Measurements from ENCODE around the gene HMGCS2. TPM values are rescaled to one million over a fixed set of nuclear protein-coding genes. Genes with fewer than 3 reads are reported as not detected.

Gene HMGCS2
- total RNA-seq, 2 experiments from 2014 or later = not detected

DNA sequence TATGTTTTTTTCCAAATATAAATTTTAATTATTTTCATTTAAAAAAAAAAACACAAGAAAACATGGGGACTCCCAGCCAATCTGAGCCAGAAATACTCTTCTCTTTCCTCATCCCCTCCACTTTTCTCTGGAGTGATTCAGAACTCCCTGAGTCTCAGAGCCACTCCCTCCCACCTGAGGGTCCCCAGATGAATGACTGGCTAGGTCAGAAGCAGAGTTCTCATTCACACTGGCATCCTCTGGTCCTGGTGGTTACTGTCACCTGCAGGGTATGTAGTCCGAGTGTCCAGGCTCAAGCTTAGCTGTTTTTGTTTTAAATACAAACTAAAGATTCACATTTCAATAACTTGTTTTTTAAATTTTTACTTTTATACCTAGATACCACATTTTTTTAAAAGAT is 6.3 kb downstream of the HMGCS2 start:
- H3K9me2 ChIP-seq (ENCODE audit: insufficient read depth, low read length) = no peaks in the 10 kb centered on the region
- no peak overlapping the region for H3K4me3 ChIP-seq (ENCODE audit: low read depth, low read length, poor library complexity, severe bottlenecking)
- no peaks in the 10 kb centered on the region for H3K9me3 ChIP-seq (ENCODE audit: low read length)
- no peak for DNase-seq (ENCODE audit: low spot score)
- CTCF ChIA-PET (ENCODE audit: unreplicated experiment) = no interaction called here
- no peaks in the 10 kb centered on the region for H3K36me3 ChIP-seq (ENCODE audit: insufficient read depth, low read length)
- TF ChIP-seq EZH2phosphoT487 (IDR thresholded peaks at IDR 0.05; ENCODE audit: borderline replicate concordance, low read depth, low read length) = no peak
- TF ChIP-seq, protein P1, sequence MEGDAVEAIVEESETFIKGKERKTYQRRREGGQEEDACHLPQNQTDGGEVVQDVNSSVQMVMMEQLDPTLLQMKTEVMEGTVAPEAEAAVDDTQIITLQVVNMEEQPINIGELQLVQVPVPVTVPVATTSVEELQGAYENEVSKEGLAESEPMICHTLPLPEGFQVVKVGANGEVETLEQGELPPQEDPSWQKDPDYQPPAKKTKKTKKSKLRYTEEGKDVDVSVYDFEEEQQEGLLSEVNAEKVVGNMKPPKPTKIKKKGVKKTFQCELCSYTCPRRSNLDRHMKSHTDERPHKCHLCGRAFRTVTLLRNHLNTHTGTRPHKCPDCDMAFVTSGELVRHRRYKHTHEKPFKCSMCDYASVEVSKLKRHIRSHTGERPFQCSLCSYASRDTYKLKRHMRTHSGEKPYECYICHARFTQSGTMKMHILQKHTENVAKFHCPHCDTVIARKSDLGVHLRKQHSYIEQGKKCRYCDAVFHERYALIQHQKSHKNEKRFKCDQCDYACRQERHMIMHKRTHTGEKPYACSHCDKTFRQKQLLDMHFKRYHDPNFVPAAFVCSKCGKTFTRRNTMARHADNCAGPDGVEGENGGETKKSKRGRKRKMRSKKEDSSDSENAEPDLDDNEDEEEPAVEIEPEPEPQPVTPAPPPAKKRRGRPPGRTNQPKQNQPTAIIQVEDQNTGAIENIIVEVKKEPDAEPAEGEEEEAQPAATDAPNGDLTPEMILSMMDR (conservative IDR thresholded peaks at IDR 0.05; ENCODE audit: low read length) = no peak
- H3K4me2 ChIP-seq (ENCODE audit: low read length) = no peak overlapping the region
- H3K27ac ChIP-seq (ENCODE audit: low read depth, low read length, poor library complexity, severe bottlenecking) = no peak overlapping the region
- H3K79me2 ChIP-seq (ENCODE audit: insufficient read depth, low read depth, low read length) = no peaks in the 10 kb centered on the region
- no peak overlapping the region for H2AFZ ChIP-seq (ENCODE audit: low read length)
- BruUV-seq (replicated peaks) = no TSS peak
- intact Hi-C loops (cut with micrococcal nuclease; ENCODE audit: unreplicated experiment) = no loop called here
- H4K20me1 ChIP-seq (ENCODE audit: insufficient read depth, low read length) = no peaks in the 10 kb centered on the region
- POLR2A ChIA-PET = no interaction called here
- H3K4me1 ChIP-seq (ENCODE audit: insufficient read depth, low read length, poor library complexity, severe bottlenecking) = no peaks in the 10 kb centered on the region

GRCh38 chr1:119758584-119758983 is 10.1 kb downstream of the HMGCS2 start:
- H3K4me2 ChIP-seq (ENCODE audit: low read length) = no peak overlapping the region
- ChIA-PET POLR2A (no interaction called here), CTCF (ENCODE audit: unreplicated experiment) (no interaction called here)
- no peaks in the 10 kb centered on the region for H3K9me2 ChIP-seq (ENCODE audit: insufficient read depth, low read length)
- H3K4me1 ChIP-seq (ENCODE audit: insufficient read depth, low read length, poor library complexity, severe bottlenecking) = no peaks in the 10 kb centered on the region
- intact Hi-C loops (cut with micrococcal nuclease; ENCODE audit: unreplicated experiment) = loop anchor here (10.0 kb wide), 1 partner anchor 84 kb away; no protein-coding TSS in a partner anchor
- DNase-seq (ENCODE audit: low spot score) = no peak
- H3K27ac ChIP-seq (ENCODE audit: low read depth, low read length, poor library complexity, severe bottlenecking) = no peak overlapping the region
- H3K79me2 ChIP-seq (ENCODE audit: insufficient read depth, low read depth, low read length) = no peaks in the 10 kb centered on the region
- TF ChIP-seq, protein P1 (conservative IDR thresholded peaks at IDR 0.05; ENCODE audit: low read length) = no peak
- TF ChIP-seq EZH2phosphoT487 (IDR thresholded peaks at IDR 0.05; ENCODE audit: borderline replicate concordance, low read depth, low read length) = no peak
- H2AFZ ChIP-seq (ENCODE audit: low read length) = no peak overlapping the region
- H3K4me3 ChIP-seq (ENCODE audit: low read depth, low read length, poor library complexity, severe bottlenecking) = no peak overlapping the region
- H3K9me3 ChIP-seq (ENCODE audit: low read length) = no peaks in the 10 kb centered on the region
- no peaks in the 10 kb centered on the region for H3K36me3 ChIP-seq (ENCODE audit: insufficient read depth, low read length)
- BruUV-seq (replicated peaks) = no TSS peak
- no peaks in the 10 kb centered on the region for H4K20me1 ChIP-seq (ENCODE audit: insufficient read depth, low read length)

DNA sequence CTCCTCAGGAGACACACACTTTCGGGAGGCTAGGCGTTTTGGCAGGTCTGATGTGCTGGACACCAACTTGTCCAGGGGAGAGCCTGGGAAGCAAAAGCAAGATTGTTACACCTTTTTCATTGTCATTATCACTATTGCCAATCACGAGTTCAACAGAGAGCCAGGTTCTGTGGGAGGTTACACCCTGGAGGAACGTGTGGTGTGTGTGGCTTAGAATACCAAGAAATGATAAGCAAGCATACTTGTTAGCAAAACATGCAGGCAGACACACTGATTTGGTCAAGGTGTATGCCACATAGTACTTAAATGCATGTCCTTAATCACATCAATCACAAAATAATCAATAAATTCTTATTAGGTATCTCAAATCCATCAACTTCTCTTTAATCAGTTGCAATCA is 16.1 kb downstream of the HMGCS2 start:
- no TSS peak for BruUV-seq (replicated peaks)
- CTCF ChIA-PET (ENCODE audit: unreplicated experiment) = no interaction called here

More for the DNA sequence above, 16.1 kb downstream of the HMGCS2 start:
- Histone ChIP-seq H3K27ac (ENCODE audit: low read depth, low read length, poor library complexity, severe bottlenecking) (no peak overlapping the region), H3K79me2 (ENCODE audit: insufficient read depth, low read depth, low read length) (no peaks in the 10 kb centered on the region), H3K4me2 (ENCODE audit: low read length) (no peak overlapping the region), H3K9me2 (ENCODE audit: insufficient read depth, low read length) (no peaks in the 10 kb centered on the region), H3K4me1 (ENCODE audit: insufficient read depth, low read length, poor library complexity, severe bottlenecking) (no peaks in the 10 kb centered on the region), H4K20me1 (ENCODE audit: insufficient read depth, low read length) (no peaks in the 10 kb centered on the region), H3K4me3 (ENCODE audit: low read depth, low read length, poor library complexity, severe bottlenecking) (no peak overlapping the region), H2AFZ (ENCODE audit: low read length) (no peak overlapping the region), H3K36me3 (ENCODE audit: insufficient read depth, low read length) (no peaks in the 10 kb centered on the region), H3K9me3 (ENCODE audit: low read length) (no peaks in the 10 kb centered on the region)
- intact Hi-C loops (cut with micrococcal nuclease; ENCODE audit: unreplicated experiment) = loop anchor here (10.0 kb wide), 1 partner anchor 78 kb away; no protein-coding TSS in a partner anchor
- no peak for DNase-seq (ENCODE audit: low spot score)
- POLR2A ChIA-PET = interaction anchor here (1.1 kb wide), 1 partner anchor 41 kb away, joined by 5 read pairs; the partner anchor contains the start of gene PHGDH
- TF ChIP-seq, protein P1 (conservative IDR thresholded peaks at IDR 0.05; ENCODE audit: low read length) = no peak
- TF ChIP-seq EZH2phosphoT487 (IDR thresholded peaks at IDR 0.05; ENCODE audit: borderline replicate concordance, low read depth, low read length) = no peak

All from OCI-LY7 (cell line).